SK-N-MC (cell line): Measurements from ENCODE around the gene POLD2.

Experiments
- FOXP2 ChIP-seq: optimal IDR thresholded peaks from 2 replicates; pipeline ENCODE3; 2011; ENCODE audit warnings: mild to moderate bottlenecking, moderate library complexity; ENCODE audit not compliant: insufficient read depth; ENCODE audit errors: extremely low read length, control extremely low read depth
- POLR2AphosphoS5 ChIP-seq: IDR thresholded peaks from 2 replicates; pipeline ENCODE4 v1.6.1; 2012; ENCODE audit warnings: mild to moderate bottlenecking, low read depth, low read length, borderline replicate concordance

- TF ChIP-seq POLR2AphosphoS5: no peak
- no peak for TF ChIP-seq FOXP2
Observed at GRCh38 chr7:44159824-44160630, 36.7 kb upstream of the POLD2 start.
